Lung (tissue), 12 donors: ENCODE results near the gene HELZ2. TPM values are rescaled to one million over a fixed set of nuclear protein-coding genes. Genes with fewer than 3 reads are reported as not detected.
"Not testable (repeated sequence)": the region's sequence is repeated elsewhere in the genome, so short reads cannot be mapped to it uniquely, and the experiment has no call there.

Experiments
- ATAC-seq: fragments of 200-7000 bp; cut with Tn5 transposase; one replicate; pipeline ENCODE4 v1.9.1; 2020; ENCODE audit warnings: moderate number of reproducible peaks; ENCODE audit not compliant: insufficient read depth, low FRiP score
- DNase-seq, 3 donors: peaks; one replicate each; pipeline ENCODE4 v3.0.0-alpha.2; 2013 to 2017
- H3K27ac ChIP-seq, 2 donors: one replicate each; pipeline ENCODE4 v1.5.1; 2013; ENCODE audit warnings: mild to moderate bottlenecking in 2 of 2, moderate library complexity in 2 of 2, control low read depth in 1 of 2, inconsistent platforms in 1 of 2, low read depth in 1 of 2, low read length in 1 of 2
- H3K27me3 ChIP-seq, 3 donors: one replicate each; pipeline ENCODE4 v1.5.1; 2013; ENCODE audit warnings: low read length in 2 of 3; ENCODE audit not compliant: control insufficient read depth in 3 of 3, insufficient read depth in 3 of 3
- H3K36me3 ChIP-seq, 4 donors: one replicate each; pipeline ENCODE4 v1.5.1; 2013; ENCODE audit warnings: low read length in 4 of 4, mild to moderate bottlenecking in 1 of 4, moderate library complexity in 1 of 4; ENCODE audit not compliant: control insufficient read depth in 4 of 4, insufficient read depth in 4 of 4
- H3K4me1 ChIP-seq, 5 donors: one replicate each; pipeline ENCODE4 v1.5.1; 2013; ENCODE audit warnings: low read length in 5 of 5, mild to moderate bottlenecking in 2 of 5, moderate library complexity in 1 of 5; ENCODE audit not compliant: control insufficient read depth in 5 of 5, insufficient read depth in 5 of 5
- H3K4me3 ChIP-seq: one replicate; pipeline ENCODE4 v1.5.1; 2013; ENCODE audit warnings: mild to moderate bottlenecking, control low read depth, moderate library complexity
- H3K9ac ChIP-seq, 2 donors: one replicate each; pipeline ENCODE4 v1.5.1; 2013; ENCODE audit warnings: low read length in 2 of 2, control low read depth in 1 of 2; ENCODE audit not compliant: insufficient read depth in 1 of 2
- H3K9me3 ChIP-seq, 4 donors: one replicate each; pipeline ENCODE4 v1.5.1; 2013; ENCODE audit warnings: low read length in 3 of 4, mild to moderate bottlenecking in 1 of 4, moderate library complexity in 1 of 4; ENCODE audit not compliant: control insufficient read depth in 4 of 4, insufficient read depth in 3 of 4
- CTCF ChIP-seq: IDR thresholded peaks from 2 replicates; pipeline ENCODE4 v1.5.1; 2012; ENCODE audit warnings: mild to moderate bottlenecking; ENCODE audit errors: control extremely low read depth, extremely low read depth
- WGBS, 2 donors: extraction: QIAGEN DNeasy Blood & Tissue Kit; methylation state at CpG; one replicate each; pipeline ENCODE4 v1.1.7; 2013; 5-methylcytosine and 5-hydroxymethylcytosine counted together
- polyA plus RNA-seq, 2 donors: library from polyadenylated mRNA; stranded (reverse); fragments of 200-250 nt; gene quantifications; one replicate each; pipeline ENCODE4 v1.2.1, GENCODE V29; 2013
- total RNA-seq, 2 donors: library from RNA; depleted of rRNA in 1 of 2; stranded (reverse); fragments of >200 nt in 1 of 2; gene quantifications; one replicate each; pipeline ENCODE4 v1.2.1, GENCODE V29; 2014 to 2021
- donor health status: control.
- donor health status: control.
- donor health status: Bipolar disorder and iron deficiency.
- donor health status: healthy.
- donor health status: DM: yes; HTN: yes; CAD: no.

HELZ2 gene
- total and polyA plus RNA-seq, 4 donors = 9.0 to 47.2 (median 25.4) TPM

- DNase-seq (no peak), ATAC-seq (no peak)
- peaks cover 0 to 4% (median 0%) of the 10 kb centered on the region in 4 donors for H3K9me3 ChIP-seq
- H3K4me3 ChIP-seq = no peak overlapping the region
- H3K4me1 ChIP-seq = no peaks in the 10 kb centered on the region
- H3K9ac ChIP-seq = no peak overlapping the region
- no peak for TF ChIP-seq CTCF
- H3K36me3 ChIP-seq = peaks cover 3 to 64% (median 6%) of the 10 kb centered on the region in 4 donors
- WGBS, 2 donors = 97% methylated on average over 16 of the region's 16 CpGs
- no peak overlapping the region for H3K27ac ChIP-seq
- H3K27me3 ChIP-seq = no peaks in the 10 kb centered on the region
These were observed 13.7 kb downstream of the HELZ2 start for GRCh38 chr20:63560333-63560805.

DNA sequence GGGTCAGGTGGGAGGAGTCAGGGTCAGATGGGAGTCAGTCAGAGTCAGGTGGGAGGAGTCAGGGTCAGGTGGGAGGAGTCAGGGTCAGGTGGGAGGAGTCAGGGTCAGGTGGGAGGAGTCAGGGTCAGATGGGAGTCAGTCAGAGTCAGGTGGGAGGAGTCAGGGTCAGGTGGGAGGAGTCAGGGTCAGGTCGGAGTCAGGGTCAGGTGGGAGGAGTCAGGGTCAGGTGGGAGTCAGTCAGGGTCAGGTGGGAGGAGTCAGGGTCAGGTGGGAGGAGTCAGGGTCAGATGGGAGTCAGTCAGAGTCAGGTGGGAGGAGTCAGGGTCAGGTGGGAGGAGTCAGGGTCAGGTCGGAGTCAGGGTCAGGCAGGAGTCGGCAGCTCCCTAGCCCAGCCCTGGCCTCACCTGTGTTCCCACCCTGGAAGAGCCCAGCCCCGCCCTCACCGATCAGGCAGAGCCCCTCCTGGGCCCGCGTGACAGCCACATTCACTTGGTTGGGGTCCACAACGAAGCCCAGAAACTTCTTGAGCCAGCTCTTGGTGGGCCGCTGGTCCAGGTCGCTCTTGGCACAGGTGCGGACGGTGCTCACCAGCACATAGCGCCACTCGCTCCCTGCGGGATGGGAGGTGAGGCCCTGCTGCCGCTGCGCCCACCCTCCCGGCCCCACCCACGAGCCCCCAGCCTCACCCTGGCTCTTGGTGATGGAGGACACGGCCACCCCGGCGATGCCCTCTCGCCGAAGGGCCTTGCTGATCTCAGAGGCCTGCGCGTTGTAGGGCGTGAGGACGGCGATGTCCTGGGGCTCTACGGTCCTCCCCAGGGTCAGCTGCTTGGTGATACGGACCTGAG, 14.3 kb downstream of the HELZ2 start:
- not testable (repeated sequence) for H3K27me3 ChIP-seq, ATAC-seq, DNase-seq, H3K4me1 ChIP-seq, H3K27ac ChIP-seq, H3K9ac ChIP-seq, H3K9me3 ChIP-seq, H3K4me3 ChIP-seq
- 97 to 98% methylated on average over 28 to 31 of the region's 31 CpGs for WGBS, 2 donors
- peaks cover 3 to 58% (median 6%) of the 10 kb centered on the region in 4 donors for H3K36me3 ChIP-seq

GRCh38 chr20:63558804-63559484, 15.1 kb downstream of the HELZ2 start:
- no peak overlapping the region for H3K27ac ChIP-seq
- no peak overlapping the region for H3K9ac ChIP-seq
- no peaks in the 10 kb centered on the region for H3K27me3 ChIP-seq
- TF ChIP-seq CTCF = no peak
- H3K36me3 ChIP-seq = peaks cover 3 to 51% (median 6%) of the 10 kb centered on the region in 4 donors
- ATAC-seq = no peak
- WGBS, 2 donors = 89 to 93% methylated on average over 14 of the region's 14 CpGs
- H3K4me1 ChIP-seq = no peaks in the 10 kb centered on the region
- peaks cover 0 to 2% (median 0%) of the 10 kb centered on the region in 4 donors for H3K9me3 ChIP-seq
- no peak for DNase-seq
- H3K4me3 ChIP-seq = no peak overlapping the region

- Histone ChIP-seq H3K4me3 (no peak overlapping the region), H3K27ac (no peak overlapping the region), H3K4me1 (no peaks in the 10 kb centered on the region), H3K9me3 (no peaks in the 10 kb centered on the region), H3K36me3 (peaks cover 3 to 36% (median 5%) of the 10 kb centered on the region in 4 donors), H3K27me3 (no peaks in the 10 kb centered on the region), H3K9ac (no peak overlapping the region)
- 92% methylated on average over 19 of the region's 19 CpGs for WGBS, 2 donors
- ATAC-seq (no peak), DNase-seq (no peak)
- TF ChIP-seq CTCF = no peak
These were observed 16.6 kb downstream of the HELZ2 start for GRCh38 chr20:63557481-63557891.
